Measurements from ENCODE around the gene LAMC1. TPM values are rescaled to one million over a fixed set of nuclear protein-coding genes. Genes with fewer than 3 reads are reported as not detected.

The LAMC1 gene
- total and polyA plus RNA-seq, 2 of the 4 experiments (the other 2 are of a cell fraction) = 249 to 394 TPM

DNA sequence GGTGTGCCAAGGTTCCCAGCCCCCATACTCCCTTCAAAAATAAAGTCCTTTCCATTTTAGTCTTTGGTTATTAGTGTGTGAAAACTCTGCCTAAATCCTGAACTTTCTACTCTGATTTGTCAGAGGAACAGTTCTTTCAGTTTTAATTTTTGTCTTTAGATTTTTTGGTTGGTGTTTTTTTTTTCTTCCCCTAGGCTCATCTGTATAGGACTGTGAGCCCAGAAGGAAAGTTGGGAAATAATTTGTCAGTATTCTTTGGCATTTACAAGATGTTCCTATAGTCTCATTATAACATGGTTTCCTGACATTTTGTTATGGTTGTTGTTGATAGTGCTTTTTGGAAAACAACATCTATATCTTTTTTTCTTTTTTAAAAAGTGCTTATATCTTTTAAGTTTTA is 38.0 kb downstream of the LAMC1 start:
- no peak overlapping the region for H4K91ac ChIP-seq (ENCODE audit: insufficient read depth, low read depth, low read length)
- no peak overlapping the region for H2BK15ac ChIP-seq (ENCODE audit: low read depth, low read length)
- TF ChIP-seq RCOR1 (IDR thresholded peaks at IDR 0.05; ENCODE audit: insufficient replicate concordance, low read length) (no peak), POLR2A (IDR thresholded peaks at IDR 0.05; ENCODE audit: low read depth, low read length) (no peak), NFE2L2 (IDR thresholded peaks at IDR 0.05; ENCODE audit: low read depth, low read length) (no peak), SMC3 (IDR thresholded peaks at IDR 0.05; ENCODE audit: low read depth, low read length) (no peak), RFX5 (IDR thresholded peaks at IDR 0.05; ENCODE audit: low read depth, low read length) (no peak), CEBPB (IDR thresholded peaks at IDR 0.05; ENCODE audit: low read depth, low read length) (no peak), BHLHE40 (IDR thresholded peaks at IDR 0.05; ENCODE audit: low read depth, low read length) (no peak), RAD21 (IDR thresholded peaks at IDR 0.05; ENCODE audit: low read length) (no peak), MAZ (IDR thresholded peaks at IDR 0.05; ENCODE audit: borderline replicate concordance, low read depth, low read length) (no peak), FOS (IDR thresholded peaks at IDR 0.05; ENCODE audit: low read depth, low read length) (no peak), MXI1 (IDR thresholded peaks at IDR 0.05; ENCODE audit: borderline replicate concordance, low read depth, low read length) (no peak), CHD1 (IDR thresholded peaks at IDR 0.05; ENCODE audit: low read depth, low read length) (no peak), MAFK (IDR thresholded peaks at IDR 0.05; ENCODE audit: low read depth, low read length) (no peak)
- TF ChIP-seq, protein P1, sequence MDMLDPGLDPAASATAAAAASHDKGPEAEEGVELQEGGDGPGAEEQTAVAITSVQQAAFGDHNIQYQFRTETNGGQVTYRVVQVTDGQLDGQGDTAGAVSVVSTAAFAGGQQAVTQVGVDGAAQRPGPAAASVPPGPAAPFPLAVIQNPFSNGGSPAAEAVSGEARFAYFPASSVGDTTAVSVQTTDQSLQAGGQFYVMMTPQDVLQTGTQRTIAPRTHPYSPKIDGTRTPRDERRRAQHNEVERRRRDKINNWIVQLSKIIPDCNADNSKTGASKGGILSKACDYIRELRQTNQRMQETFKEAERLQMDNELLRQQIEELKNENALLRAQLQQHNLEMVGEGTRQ (IDR thresholded peaks at IDR 0.05; ENCODE audit: low read depth, low read length) = no peak
- TF ChIP-seq, protein P2, sequence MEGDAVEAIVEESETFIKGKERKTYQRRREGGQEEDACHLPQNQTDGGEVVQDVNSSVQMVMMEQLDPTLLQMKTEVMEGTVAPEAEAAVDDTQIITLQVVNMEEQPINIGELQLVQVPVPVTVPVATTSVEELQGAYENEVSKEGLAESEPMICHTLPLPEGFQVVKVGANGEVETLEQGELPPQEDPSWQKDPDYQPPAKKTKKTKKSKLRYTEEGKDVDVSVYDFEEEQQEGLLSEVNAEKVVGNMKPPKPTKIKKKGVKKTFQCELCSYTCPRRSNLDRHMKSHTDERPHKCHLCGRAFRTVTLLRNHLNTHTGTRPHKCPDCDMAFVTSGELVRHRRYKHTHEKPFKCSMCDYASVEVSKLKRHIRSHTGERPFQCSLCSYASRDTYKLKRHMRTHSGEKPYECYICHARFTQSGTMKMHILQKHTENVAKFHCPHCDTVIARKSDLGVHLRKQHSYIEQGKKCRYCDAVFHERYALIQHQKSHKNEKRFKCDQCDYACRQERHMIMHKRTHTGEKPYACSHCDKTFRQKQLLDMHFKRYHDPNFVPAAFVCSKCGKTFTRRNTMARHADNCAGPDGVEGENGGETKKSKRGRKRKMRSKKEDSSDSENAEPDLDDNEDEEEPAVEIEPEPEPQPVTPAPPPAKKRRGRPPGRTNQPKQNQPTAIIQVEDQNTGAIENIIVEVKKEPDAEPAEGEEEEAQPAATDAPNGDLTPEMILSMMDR (conservative IDR thresholded peaks at IDR 0.05; ENCODE audit: low read depth, low read length) = no peak
- TF ChIP-seq, protein P3, sequence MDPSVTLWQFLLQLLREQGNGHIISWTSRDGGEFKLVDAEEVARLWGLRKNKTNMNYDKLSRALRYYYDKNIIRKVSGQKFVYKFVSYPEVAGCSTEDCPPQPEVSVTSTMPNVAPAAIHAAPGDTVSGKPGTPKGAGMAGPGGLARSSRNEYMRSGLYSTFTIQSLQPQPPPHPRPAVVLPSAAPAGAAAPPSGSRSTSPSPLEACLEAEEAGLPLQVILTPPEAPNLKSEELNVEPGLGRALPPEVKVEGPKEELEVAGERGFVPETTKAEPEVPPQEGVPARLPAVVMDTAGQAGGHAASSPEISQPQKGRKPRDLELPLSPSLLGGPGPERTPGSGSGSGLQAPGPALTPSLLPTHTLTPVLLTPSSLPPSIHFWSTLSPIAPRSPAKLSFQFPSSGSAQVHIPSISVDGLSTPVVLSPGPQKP (IDR thresholded peaks at IDR 0.05; ENCODE audit: borderline replicate concordance, low read depth, low read length) = no peak
- intact Hi-C loops (cut with micrococcal nuclease) (loop anchor here (2.0 to 5.0 kb wide), 2 partner anchors 36 to 38 kb away; partner anchors contain the start of gene LAMC1), in situ Hi-C loops (cut with MboI; ENCODE audit: low sequenced_read_pairs) (no loop called here), dilution Hi-C loops (cut with HindIII; ENCODE audit: low sequenced_read_pairs, unreplicated experiment) (no loop called here)
- DNase-seq (no peak), ATAC-seq (ENCODE audit: low read depth) (no peak)
- no TSS peak for BruUV-seq (replicated peaks)
- no peak overlapping the region for H2AK9ac ChIP-seq (replicated peaks; ENCODE audit: low read depth, low read length, poor library complexity)
- H2BK20ac ChIP-seq (ENCODE audit: low read depth, low read length) = no peak overlapping the region
- peaks cover 2% of the 10 kb centered on the region for H3K36me3 ChIP-seq (ENCODE audit: control insufficient read depth, insufficient read depth, low read length)
- H3K79me1 ChIP-seq (ENCODE audit: low read depth in 1 of 2, low read length in 2 of 2) = peaks cover 19 to 86% of the 10 kb centered on the region in 2 experiments
- no peak overlapping the region for H3K4me3 ChIP-seq (ENCODE audit: insufficient read depth, low read depth, low read length)
- no peak overlapping the region for H4K8ac ChIP-seq (ENCODE audit: low read depth in 2 of 2, low read length in 2 of 2)
- H3K27ac ChIP-seq (ENCODE audit: insufficient read depth, low read length) = no peak overlapping the region
- no peak overlapping the region for H3K4ac ChIP-seq (ENCODE audit: low read depth, low read length)
- no peak overlapping the region for H2AFZ ChIP-seq (replicated peaks; ENCODE audit: low read length, poor library complexity)
- CTCF ChIA-PET = no interaction called here
- peaks cover 88% of the 10 kb centered on the region for H4K20me1 ChIP-seq (ENCODE audit: insufficient read depth, low read length)
- H4K5ac ChIP-seq (ENCODE audit: low read depth, low read length) = no peak overlapping the region
- H3K9ac ChIP-seq (ENCODE audit: low read depth, low read length) = no peak overlapping the region
- no peaks in the 10 kb centered on the region for H3K9me3 ChIP-seq (ENCODE audit: control insufficient read depth, insufficient read depth, low read length)
- H2AK5ac ChIP-seq (ENCODE audit: low read depth, low read length) = no peak overlapping the region
- no peak overlapping the region for H2BK120ac ChIP-seq (ENCODE audit: low read depth, low read length)
- no peak overlapping the region for H3K56ac ChIP-seq (ENCODE audit: extremely low read depth, insufficient read depth, low read length)
- H2BK5ac ChIP-seq (ENCODE audit: low read depth, low read length, poor library complexity, severe bottlenecking) = no peak overlapping the region
- no peak overlapping the region for H3K14ac ChIP-seq (replicated peaks; ENCODE audit: low read depth, low read length)
- peaks cover 30% of the 10 kb centered on the region for H3K9me1 ChIP-seq (ENCODE audit: insufficient read depth, low read length)
- no peak overlapping the region for H3K23ac ChIP-seq (ENCODE audit: low read depth, low read length)
- peaks cover 16% of the 10 kb centered on the region for H3K4me1 ChIP-seq (ENCODE audit: control insufficient read depth, insufficient read depth, low read length)
- H3K4me2 ChIP-seq (ENCODE audit: low read depth, low read length) = no peak overlapping the region
- H3K18ac ChIP-seq (ENCODE audit: low read depth, low read length) = no peak overlapping the region
- no peaks in the 10 kb centered on the region for H3K27me3 ChIP-seq (ENCODE audit: control insufficient read depth, insufficient read depth, low read length)
- POLR2A ChIA-PET (ENCODE audit: unreplicated experiment) = no interaction called here

All from IMR-90 (cell line).